ENCODE measurements around the gene SNRPA.
A peak's percentile ranks its signal among the peaks of the same experiment; 100 is the strongest.
"Not testable (repeated sequence)": the region's sequence is repeated elsewhere in the genome, so short reads cannot be mapped to it uniquely, and the experiment has no call there.

Gene SNRPA

GRCh38 chr19:40777645-40777936 is 26.6 kb downstream of the SNRPA start:
- DNase-seq (no peak), ATAC-seq (no peak)

GRCh38 chr19:40777937-40778705 is 27.1 kb downstream of the SNRPA start, which contains the start of gene RAB4B:
TSS of gene RAB4B (plus strand) at chr19:40778247. CDS start at chr19:40778376, 129 bp downstream.
- ATAC-seq: peak; percentile 76
- DNase-seq: peak; percentile 100

- no peak for DNase-seq
- peak; percentile 20 for ATAC-seq
Observed at GRCh38 chr19:40778706-40779284, 27.8 kb downstream of the SNRPA start.

GRCh38 chr19:40780582-40780981 is 29.6 kb downstream of the SNRPA start:
- no peak for ATAC-seq

GRCh38 chr19:40781140-40781539 is 30.1 kb downstream of the SNRPA start:
- DNase-seq (no peak), ATAC-seq (no peak)

More at GRCh38 chr19:40780582-40780981, 29.6 kb downstream of the SNRPA start:
- DNase-seq: no peak

DNA sequence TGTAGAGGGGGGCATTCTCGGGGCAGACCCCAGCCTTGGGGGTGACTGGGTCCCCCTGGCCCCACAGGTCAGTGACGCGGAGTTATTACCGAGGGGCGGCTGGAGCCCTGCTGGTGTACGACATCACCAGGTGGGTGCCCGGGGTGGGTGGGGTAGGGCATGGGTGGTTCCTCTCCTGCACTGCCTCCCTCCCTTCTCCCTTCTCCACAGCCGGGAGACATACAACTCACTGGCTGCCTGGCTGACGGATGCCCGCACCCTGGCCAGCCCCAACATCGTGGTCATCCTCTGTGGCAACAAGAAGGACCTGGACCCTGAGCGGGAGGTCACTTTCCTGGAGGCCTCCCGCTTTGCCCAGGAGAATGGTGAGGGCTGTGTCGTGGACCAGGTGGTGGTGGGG is 32.7 kb downstream of the SNRPA start:
- ATAC-seq: no peak
- no peak for DNase-seq

DNA sequence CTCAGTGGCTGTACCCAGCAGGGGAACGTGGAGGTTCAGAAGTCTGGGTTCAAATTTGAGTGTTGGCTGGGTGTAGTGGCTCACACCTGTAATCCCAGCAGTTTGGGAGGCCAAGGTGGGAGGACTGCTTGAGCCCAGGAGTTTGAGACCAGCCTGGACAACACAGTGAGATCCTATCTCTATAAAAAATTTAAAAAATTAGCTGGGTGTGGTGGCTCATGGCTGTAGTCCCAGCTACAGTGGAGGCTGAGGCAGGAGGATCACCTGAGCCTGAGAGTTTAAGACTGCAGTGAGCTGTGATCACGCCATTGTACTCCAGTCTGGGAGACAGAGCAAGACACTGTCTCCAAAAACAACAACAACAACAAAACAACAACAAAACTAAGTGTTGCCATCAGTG is 33.1 kb downstream of the SNRPA start:
- ATAC-seq, DNase-seq: not testable (repeated sequence)

DNA sequence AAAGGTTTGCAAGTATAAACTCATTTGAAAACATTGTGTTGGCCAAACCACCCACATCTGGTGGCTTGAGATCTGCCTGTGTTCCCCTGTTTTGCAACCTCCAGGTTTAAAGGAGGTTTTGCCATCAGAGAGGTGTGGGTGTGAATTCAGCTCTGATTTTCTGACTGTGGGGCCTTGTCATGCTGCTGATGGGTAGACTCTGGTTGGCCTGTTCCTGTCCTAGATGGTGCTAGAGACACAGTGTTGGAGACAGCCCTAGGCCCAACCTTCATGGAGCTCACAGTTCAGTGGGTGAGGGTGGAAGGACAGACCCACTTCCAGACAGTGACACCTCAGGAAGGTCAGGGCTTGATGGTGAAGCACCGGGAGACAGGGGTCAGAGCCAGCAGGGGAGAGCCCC is 34.5 kb downstream of the SNRPA start:
- no peak for DNase-seq
- ATAC-seq: peak; percentile 34

GRCh38 chr19:40786060-40787037 is 35.3 kb downstream of the SNRPA start:
- no peak for DNase-seq
- ATAC-seq: no peak

DNA sequence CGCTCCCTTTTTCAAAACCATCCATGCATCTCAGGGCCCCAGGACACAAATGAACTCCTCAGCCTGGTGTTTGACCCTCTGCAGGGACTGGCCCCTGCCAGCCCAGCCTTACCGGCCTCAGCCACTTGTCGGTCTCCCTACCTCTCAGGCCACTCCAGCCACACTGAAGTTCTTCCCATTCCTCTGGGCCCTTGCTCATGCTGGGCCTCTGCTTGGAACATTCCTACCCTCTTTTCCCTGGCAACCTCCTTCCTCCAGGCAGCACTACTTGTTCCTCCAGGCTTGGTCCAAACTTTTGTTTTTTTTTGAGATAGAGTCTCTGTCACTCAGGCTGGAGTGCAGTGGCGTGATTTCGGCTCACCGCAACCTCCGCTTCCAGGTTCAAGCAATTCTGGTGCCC is 40.3 kb downstream of the SNRPA start:
- ATAC-seq: no peak
- no peak for DNase-seq

- ATAC-seq: no peak
Observed at GRCh38 chr19:40791996-40792395, 41.0 kb downstream of the SNRPA start.

DNA sequence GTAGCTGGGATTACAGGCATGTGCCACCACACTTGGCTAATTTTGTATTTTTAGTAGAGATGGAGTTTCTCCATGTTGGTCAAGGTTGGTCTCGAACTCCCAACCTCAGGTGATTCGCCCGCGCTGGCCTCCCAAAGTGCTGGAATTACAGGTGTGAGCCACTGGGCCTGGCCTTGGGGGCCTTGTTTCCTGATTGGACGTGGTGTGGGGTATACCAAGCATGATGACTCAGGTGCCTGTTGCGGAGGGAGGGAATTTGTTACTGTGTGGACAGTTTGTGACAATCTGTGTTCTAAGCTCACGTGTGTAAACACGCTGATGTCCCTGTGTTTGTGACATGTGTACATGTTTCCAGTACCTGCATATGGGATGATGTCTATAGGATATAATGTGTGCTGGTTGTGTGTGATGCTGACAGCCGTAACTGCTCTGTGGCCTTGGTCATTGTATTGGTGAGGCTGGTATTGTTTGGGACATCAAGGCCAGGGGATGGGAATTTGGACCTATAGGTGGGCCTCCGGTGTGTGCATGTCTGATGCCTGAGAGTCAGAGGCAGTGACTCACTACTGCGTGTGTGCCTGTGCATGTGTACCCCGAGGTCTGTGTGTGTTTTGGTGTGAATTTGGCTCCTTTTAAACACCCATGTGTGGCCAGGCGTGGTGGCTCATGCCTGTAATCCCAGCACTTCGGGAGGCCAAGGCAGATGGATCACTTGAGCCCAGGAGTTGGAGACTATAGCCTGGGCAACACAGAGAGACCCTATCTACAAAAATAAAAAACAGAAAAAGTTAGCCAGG is 46.4 kb downstream of the SNRPA start:
- DNase-seq: no peak
- no peak for ATAC-seq

More at GRCh38 chr19:40791996-40792395, 41.0 kb downstream of the SNRPA start:
- DNase-seq: no peak

- peak; percentile 41 for ATAC-seq
- DNase-seq: peak; percentile 74
Observed at GRCh38 chr19:40797963-40798682, 47.1 kb downstream of the SNRPA start.

DNA sequence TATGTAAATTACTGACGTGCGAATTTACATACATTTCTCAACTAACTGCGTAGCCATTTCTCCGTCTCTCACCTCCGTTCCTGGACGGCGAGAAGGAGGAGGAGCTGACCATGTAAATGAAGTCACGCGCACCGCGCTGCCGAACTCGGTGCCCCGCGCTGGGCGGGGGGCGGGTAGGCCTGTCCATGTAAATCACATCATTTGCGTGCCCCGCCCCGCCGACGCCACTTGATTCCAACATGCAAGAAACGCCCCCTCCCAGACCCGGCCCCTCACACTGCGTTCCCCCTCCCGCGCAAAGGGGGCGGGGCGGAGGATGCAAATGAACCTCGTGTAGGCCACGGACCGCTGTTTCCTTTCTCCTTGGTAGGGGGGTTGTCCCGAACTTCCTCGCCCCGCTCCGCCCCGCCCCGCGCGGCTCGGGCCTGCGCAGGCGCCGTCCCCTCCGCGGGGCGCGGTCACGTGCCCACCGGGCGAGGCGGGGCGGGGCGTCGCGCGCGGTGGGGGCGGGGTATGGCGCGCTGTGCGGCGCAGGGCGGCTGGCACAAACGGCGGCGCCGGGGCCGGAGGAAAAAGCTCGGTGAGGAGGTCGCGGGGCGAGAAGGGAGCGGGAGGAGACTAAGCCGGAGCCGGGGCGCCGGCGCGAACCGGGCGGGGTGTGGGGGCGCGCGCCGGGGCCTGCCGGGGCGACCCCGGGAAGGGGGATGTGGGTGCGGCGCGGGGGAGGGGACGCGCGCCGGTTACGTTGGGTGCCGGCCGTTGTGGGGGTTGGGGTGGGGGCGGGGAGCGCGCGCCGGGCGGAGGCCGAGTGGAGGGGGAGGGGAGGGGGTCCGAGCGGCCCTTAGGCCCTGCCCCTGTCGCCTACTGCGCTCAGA is 47.9 kb downstream of the SNRPA start, which contains the start of gene EGLN2:
Gene EGLN2 (plus strand): TSS at position 509 of the 875 bp plus-strand sequence. CDS start 1,382 bp downstream, outside the sequence.
- peak; percentile 100 for DNase-seq
- peak; percentile 87 for ATAC-seq

DNA sequence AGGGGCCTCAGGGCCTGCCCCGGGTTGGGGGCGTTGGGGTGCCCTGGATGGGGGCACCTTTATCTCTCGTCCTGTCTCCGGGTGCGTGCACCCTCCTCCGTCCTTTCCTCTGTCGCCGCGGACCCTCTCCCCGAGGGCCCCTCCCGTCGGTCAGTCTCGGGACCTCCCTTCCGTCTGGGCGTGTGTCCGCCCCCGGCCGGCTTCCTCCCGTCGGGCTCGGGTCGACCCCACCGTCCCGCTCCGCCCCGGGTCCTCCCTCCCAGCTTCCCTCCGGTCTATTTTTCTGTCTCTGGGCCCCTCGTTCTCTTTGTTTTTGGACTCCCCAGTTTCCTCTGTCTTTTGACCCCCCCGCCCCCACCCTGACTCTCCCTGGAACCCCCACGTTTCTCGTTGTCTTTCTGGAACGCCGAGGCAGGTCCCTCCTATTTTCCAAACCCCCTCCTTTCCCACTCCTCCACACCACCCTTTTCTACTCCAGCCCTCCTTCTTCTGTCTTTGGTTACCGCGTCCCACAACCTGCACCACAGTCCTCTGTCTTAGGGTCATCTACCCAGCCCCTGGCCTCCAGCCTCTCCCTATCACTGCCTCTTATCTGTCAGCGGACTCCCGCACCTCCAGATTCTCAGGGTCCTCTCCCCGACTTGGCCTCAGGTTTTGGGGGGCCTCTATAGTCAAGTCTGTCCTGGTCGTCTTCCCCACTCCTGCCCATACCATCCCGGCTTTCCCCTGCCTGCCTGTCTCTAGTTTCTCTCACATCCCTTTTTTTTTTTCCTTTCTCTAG is 48.7 kb downstream of the SNRPA start:
- DNase-seq (peak; percentile 61), ATAC-seq (no peak)

- DNase-seq (no peak), ATAC-seq (no peak)
Observed at GRCh38 chr19:40800339-40800996, 49.5 kb downstream of the SNRPA start.

- DNase-seq (no peak), ATAC-seq (no peak)
Observed at GRCh38 chr19:40800997-40801377, 50.0 kb downstream of the SNRPA start.

- DNase-seq: no peak
Observed at GRCh38 chr19:40801426-40802299, 50.7 kb downstream of the SNRPA start.

More at GRCh38 chr19:40801426-40802299, 50.7 kb downstream of the SNRPA start:
- no peak for ATAC-seq

All from stimulated activated naive CD8-positive, alpha-beta T cell treated with anti-CD3 and anti-CD28 coated beads, Interleukin-15, Interleukin-2, amounts not matched to agents 100 U/mL and 50 U/mL, for 24 hours (primary cell).